NT2/D1 (cell line): ENCODE data around the gene AK5.

Experiments used
- SUZ12 ChIP-seq: IDR thresholded peaks from 2 replicates; pipeline ENCODE4 v1.6.1; 2011; ENCODE audit not compliant: insufficient read length, insufficient read depth; ENCODE audit errors: extremely low read depth
- YY1 ChIP-seq: IDR thresholded peaks from 2 replicates; pipeline ENCODE4 v1.6.1; 2011; ENCODE audit not compliant: insufficient read length, insufficient read depth

GRCh38 chr1:77378723-77379535, 97.1 kb downstream of the AK5 start:
- no peak for TF ChIP-seq YY1
- TF ChIP-seq SUZ12, result no peak
